Globus pallidus (tissue), 1 donor: ENCODE data around the gene EED.
"Not testable (repeated sequence)": the region's sequence is repeated elsewhere in the genome, so short reads cannot be mapped to it uniquely, and the experiment has no call there.

Source experiments
- DNase-seq: peaks from one replicate; pipeline ENCODE4 v3.0.0-alpha.2; 2015; ENCODE audit warnings: low spot score

The EED gene

DNA sequence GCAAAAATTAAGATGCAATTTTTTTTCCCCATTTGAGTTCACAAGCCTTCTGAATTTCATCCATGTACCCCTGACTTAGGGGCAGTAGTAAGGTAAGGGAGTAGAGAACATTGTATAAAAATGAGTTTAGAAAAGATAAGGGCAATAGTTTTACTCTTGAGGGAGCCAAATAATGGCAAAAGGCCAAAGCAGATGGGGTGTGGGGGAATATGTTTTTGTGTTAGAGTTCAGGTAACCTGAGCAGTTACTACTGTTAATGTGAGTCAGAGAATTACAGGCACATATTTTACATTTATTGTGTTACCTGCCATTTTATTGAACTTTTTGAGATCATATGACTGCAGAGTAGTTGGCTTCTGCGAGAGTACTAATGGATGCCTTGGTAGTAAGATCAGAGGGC is 3.1 kb downstream of the EED start:
- no peak for DNase-seq

DNA sequence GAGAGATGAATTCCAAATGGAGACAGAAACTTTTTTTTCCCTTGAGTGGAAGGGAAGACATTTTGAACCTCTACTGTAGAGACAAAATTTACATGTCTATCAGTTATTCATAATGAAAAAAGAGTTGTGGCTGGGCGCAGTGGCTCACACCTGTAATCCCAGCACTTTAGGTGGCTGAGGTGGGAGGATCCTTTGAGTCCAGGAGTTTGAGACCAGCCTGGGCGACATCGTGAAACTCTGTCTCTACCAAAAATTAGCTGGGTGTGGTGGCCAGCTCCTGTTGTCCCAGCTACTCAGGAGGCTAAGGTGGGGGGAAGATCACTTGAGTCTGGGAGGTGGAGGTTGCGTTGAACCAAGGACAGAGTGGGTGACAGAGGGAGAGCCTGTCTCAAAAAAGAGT is 4.1 kb downstream of the EED start:
- DNase-seq, result no peak

DNA sequence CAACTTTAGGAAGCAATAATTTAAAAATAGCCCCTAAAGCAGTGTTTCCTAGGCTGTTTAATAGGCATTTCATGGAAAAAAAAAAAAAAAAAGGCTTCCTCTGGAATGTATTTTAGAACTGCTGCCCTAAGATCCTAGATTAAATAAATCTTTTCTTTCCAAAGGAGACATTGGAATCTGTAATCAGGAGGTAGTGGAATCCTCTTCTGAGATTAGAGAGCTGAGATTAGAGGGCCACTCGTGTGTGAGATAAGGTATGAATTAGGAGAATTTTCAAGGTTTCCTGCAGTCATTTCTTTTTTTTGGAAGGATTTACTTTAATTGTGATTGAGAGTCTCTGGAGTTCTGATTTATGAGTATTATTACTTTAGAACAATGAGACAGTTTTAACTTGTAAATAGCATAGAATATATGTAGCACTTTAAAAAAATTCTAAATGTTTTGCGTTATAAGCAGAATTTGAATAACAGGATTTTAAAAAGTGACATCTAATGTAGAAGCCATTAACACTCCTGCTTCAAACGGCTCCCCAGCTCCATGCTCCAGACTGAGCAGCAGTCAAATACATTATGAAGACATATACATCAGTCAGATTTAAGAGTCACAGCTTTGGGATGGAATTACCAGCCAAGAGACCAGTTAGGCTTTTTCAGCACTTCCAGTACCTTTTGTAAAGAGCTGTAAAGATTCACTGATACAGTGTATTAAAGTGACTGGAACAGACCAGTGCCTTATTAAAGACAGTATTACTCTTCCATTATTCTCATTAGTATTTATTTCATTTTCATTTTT is 5.0 kb downstream of the EED start:
- no peak for DNase-seq

DNA sequence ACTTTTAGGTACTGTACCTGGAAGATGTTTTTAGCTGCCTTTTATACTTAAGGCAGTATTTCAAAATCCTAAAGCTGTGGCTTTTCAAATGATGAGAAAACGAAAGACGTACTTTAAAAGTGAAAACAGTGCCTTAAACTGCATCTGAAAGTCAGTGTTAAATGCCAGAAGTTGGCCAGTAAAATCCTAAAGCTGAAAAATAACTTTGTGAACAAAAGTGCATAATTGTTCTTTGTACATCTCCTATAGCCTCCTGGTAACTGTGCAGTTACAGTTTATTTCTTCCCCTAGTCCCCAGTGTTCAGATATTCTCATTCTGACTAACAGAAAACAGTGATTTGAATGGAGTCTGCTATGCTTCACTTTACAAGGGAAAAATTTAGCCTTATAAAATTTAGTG is 6.8 kb downstream of the EED start:
- no peak for DNase-seq

DNA sequence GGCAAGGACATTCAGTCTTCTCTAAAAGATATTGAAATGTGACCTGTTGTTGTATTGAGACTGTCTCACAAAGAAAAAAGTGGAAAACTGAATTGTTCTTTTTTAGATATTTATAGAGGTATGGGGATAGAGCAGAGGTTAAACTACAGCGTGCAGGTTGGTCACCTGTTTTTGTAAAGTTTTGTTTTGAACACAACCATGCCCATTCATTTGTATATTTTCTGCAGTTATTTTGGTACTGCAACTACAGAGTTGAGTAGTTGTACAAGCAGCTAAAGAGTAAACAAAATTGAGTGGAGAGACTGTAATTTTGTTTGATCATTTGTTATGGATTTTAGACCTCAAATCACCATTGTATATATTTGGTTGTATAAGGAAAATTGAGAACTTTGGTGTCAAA is 11.3 kb downstream of the EED start:
- no peak for DNase-seq

DNA sequence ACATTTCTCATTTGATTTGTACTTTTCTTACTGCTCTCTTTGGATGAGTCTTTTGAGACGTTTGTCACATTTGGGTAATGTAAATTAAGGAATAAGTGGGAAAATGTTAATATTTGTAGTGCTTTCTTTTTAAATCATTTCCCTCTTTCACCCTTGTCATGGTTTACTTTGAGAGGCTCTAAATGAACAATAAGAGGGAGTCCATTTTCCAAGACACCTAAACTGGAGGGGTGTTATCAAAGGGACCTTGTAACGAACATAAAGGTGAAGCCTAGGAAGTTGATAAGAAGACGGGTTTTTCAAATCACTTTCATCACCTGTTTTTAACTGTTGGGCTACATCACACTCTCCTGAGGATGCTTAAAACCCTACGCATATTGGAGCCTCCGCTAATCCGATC is 12.1 kb downstream of the EED start:
- no peak for DNase-seq

DNA sequence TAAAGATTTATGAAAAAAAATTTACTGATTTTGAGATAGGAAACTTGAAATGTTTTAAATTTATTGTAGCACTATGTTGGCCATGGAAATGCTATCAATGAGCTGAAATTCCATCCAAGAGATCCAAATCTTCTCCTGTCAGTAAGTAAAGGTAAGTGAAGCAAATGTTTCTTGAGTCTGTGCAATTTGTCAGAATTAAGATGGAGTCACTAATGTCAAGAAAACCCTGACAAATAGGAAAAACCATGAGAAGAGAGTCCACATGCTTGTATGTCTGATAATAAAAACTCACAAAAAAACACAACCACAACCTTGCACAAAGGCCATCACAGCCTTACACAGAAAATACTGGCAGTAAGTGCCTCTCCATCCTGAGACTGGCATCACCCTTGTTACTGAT is 12.9 kb downstream of the EED start:
- DNase-seq, result no peak

DNA sequence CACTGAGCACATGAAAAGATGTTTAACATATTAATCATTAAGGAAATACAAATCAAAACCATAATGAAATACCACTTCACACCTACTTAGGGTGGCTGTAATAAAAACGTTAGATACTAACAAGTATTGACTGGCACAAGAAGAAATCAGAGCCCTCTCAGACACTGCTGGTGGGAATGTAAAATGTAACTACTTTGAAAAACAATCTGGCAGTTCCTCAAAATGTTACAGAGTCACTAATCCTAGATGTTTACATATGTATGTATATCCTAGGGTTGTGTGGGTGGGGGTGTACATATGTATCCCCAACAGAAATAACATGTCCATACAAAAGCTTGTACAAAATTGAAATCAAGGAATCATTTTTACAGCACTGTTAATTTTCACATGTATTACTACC is 15.2 kb downstream of the EED start:
- no peak for DNase-seq

DNA sequence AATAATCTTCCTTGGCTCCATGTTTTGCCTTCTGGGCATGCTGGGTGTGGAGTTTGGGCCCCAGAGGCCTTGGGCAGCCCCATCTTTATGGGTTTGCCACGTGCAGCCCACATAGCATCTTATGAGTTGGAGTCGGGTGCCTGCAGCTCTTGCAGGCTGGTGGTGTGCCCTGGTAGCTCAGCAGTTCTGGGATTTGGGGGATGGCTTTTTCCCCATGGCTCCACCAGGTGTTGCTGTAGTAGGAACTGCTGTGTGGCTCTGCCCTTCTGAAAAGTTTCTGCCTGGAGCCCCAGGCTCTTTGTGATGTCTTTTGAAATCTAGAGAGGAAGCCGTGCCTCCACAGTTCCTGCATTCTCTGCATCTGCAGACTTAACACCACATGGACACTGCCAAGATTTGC is 16.8 kb downstream of the EED start:
- DNase-seq, result no peak

DNA sequence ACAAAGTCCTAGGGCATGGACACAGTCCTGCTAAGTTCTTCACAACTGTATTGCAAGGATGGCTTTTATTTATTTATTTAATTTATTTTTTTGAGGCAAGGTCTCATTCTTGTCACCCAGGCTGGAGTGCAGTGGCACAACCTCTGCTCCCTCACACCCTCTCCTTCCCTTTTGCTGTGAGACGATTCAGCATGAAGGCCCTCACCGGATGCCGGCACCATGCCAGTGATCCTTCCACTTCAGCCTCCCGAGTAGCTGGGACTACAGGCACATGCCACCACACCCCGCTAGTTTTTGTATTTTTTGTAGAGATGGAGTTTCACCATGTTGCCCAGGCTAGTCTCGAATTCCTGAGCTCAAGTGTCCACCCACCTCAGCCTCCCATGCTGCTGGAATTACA is 17.8 kb downstream of the EED start:
- no peak for DNase-seq

DNA sequence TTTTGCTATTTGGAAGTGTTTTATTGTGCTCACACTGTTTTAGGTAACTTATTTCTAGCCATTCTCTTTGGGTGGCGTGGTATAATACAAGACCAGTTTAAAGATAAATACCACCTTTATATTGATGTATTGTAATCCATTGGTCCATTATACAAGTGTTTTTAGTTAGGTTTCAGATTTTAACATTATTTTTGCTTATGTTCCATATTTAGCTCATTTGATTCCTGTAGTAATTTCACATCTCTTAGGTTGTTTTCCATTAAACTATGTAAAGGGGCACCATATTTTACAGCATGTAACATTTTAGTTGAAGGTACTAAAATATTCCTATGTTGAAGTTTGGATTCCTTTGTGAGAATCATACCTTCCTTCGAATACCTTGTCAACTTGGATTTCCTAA is 20.1 kb downstream of the EED start:
- DNase-seq, result no peak

DNA sequence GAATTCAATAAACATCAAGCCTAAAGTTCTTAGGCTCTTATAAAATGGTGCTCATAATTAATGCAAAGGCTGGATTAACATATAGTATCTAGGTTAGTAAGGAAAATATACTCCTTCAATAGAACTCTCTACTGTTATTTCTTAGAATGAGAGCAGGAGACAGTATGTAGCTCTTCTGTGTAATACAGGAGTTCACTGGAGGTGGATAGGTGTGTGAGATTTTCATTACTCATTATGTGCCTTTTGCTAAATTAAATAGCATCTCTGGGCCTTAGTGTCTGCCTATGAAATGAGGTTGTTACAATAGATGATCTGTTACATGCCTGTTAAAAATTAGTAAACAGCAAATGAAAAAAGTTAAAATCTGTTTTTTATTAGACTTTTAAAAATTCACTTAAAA is 20.6 kb downstream of the EED start:
- DNase-seq, result no peak

DNA sequence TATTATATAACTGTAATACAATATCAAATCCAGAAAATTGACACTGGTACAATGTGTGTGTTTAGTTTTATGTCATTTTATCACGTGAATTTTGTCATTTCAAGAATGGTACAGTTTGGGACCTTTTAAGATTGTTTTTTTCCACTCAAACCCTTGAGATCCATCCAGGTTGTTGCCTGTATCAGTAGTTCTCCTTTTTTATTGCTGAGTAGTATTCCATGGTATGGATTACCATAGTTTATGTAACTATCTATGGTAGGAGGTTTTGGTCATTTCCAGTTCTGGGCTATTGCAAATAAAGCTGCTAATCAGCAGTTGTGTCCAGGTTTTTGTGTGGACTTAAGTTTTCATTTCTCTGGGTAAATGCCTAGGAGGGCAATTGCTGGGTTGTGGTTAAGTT is 25.1 kb downstream of the EED start:
- no peak for DNase-seq

DNA sequence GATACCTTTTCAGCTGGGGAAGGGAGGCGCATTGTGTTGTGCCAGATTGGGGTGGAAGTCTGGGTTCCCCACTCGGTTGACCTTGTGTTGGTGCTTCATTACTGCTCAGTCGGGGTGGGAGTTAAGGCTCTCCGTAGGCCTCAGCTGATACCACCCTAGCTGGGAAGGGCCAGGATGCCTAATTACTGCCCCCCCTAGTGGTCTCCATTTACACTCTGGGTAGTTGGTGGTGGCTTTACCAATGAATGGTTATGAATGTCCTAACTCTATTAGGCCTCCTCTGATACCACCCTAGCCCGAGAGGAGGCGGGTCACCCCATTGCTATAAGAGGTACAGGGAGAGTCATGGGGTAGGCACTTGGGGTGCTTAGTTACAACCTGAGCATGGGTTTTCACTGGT is 29.9 kb downstream of the EED start:
- DNase-seq, result no peak

DNA sequence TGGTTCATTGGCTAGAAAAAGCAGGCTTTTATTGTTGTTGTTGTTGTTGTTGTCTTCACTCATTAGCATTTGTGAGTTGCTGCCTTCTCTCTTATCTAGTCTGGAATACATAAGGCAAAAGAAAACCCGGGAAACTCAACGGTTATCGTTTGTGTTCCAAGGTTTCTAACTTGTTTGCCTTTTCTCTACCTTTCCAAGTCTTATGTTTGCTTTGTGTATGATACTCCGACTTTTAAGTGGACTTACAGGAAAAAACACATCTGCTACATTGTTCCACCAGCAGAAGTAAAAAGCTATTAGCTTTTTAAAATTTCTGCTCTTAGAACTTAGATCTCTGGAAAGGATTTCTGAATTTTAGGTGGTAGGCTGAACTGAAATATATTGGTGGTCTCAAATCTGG is 30.4 kb downstream of the EED start:
- DNase-seq, result no peak

DNA sequence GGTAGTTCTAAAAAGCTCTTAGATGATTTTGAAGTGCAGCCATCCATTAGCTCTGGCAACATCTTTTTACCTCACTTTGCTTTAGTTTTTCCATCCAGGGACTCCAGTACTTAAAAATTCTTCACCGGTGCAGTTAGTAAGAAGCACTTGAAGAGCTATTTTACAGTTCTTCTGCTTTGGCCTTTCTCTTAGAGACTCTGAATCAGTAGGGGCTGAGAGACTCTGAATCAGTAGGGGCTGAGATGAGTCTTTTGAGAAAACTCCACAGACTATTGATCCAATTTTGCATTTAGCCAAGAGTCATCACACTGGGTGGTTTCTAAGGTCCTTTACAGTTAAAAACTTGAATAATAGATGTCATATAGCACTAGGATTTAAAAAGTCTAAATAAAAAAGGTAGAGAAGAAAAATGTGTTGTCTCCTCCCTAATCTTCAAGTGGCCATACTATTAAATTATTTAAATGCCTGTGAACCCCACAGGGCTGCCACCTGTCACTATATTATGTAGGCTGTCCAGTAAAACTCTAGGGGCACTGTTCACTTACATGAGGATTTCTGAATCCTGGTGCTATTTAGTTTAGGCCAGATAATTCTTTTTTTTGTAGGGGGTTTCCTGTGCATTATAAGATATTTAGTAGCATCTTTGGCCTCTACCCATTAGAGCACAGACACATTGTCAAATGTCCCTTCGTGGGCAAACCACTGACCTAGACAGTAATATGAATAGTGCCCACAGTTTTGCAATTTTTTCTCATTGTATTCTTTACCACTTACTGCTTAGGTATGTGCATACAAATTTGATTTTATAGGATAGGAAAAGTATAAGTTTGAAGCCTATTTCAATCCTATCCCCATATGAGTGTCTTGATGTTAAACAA is 31.2 kb downstream of the EED start:
- DNase-seq, result no peak

DNA sequence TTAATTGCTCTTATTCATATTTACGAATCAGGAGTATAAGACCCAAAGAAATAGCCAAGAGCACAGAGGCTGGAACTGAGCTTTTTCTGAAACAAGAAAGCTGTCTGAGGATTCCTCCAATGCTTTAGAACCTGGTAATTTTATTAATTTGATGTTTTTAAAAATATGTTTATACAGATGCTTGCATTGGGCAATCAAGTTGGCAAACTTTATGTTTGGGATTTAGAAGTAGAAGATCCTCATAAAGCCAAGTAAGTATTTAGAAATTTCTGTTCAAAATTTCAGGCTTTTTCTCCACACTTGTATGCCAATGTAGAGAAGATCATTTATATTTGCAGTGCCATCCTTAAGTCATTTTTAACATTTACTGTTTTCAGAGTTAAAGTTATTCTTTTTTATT is 33.2 kb downstream of the EED start:
- DNase-seq, result no peak

DNA sequence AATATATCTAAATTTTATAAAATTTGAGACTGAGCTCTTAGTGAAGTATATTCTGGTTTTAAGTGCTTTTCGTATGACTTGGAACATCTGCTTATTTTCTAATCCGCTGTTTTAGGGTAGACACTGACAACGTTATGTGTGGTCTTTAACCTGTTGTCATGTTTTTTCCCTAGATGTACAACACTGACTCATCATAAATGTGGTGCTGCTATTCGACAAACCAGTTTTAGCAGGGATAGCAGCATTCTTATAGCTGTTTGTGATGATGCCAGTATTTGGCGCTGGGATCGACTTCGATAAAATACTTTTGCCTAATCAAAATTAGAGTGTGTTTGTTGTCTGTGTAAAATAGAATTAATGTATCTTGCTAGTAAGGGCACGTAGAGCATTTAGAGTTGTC is 33.7 kb downstream of the EED start:
- DNase-seq, result no peak

DNA sequence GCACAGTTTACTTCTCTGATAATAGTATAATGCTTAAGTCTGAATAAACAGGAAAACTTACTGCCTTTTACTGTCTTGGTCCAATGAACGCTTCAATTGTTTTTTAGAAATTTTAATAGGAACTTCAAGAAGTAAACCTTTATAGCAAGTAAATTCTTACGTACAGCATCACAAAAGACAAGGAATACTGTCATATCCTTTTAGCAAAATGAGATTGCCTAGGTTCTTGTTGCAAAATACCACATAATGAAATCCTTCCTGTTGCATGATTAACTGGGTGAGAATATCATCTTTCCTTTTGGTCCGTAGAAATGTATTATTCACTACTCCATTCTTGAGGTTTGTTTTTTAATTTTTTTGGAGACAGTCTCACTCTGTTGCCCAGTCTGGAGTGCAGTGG is 35.2 kb downstream of the EED start:
- DNase-seq, result no peak

DNA sequence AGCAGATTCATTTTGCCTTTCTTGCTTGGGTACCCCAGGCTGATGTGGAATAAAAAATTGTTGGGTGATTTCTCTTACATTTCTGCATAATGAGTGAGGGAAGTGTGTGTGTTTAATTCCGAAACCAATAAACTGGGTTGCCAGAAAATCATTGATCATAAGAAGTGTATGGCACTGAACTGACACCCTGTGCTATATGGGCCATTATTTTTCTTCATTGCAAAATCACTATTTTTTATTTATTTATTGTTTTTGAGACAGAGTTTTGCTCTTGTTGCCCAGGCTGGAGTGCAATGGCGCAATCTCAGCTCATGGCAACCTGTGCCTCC is 42.9 kb downstream of the EED start:
- no peak for DNase-seq

DNA sequence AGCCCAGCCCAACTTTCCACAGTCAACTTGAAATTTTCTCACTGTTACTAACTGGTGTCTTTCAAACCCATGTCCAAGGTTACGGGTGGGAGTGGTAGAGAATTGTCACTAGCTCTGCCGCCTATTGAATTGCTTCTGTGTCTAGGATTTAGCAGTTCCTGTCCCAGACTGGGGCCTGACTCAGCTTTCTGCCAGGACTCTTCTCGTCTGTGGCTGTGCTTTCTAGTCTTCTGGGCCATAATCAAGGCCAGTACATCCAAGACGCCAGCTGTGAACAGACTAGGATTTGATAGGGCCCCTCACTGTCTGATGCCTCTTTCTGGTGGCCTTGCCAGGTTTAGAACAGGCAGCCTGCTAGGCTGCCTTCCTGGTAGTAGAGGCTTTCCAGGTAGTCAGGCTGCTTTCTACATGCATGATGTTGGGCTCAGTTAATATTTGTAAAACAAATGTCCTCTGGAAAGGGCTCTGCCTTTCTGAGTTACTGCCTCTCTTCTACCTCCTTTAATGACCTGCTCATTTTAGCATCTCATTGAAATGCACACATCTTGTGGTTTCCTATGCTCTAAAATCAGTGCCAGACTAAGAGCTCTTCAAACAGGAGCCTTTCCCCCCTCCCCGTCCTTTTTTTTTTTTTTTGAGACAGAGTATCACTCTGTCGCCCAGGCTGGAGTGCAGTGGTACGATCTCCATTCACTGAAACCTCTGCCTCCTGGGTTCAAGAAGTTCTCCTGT is 44.4 kb downstream of the EED start:
- DNase-seq, result peak; percentile 26

DNA sequence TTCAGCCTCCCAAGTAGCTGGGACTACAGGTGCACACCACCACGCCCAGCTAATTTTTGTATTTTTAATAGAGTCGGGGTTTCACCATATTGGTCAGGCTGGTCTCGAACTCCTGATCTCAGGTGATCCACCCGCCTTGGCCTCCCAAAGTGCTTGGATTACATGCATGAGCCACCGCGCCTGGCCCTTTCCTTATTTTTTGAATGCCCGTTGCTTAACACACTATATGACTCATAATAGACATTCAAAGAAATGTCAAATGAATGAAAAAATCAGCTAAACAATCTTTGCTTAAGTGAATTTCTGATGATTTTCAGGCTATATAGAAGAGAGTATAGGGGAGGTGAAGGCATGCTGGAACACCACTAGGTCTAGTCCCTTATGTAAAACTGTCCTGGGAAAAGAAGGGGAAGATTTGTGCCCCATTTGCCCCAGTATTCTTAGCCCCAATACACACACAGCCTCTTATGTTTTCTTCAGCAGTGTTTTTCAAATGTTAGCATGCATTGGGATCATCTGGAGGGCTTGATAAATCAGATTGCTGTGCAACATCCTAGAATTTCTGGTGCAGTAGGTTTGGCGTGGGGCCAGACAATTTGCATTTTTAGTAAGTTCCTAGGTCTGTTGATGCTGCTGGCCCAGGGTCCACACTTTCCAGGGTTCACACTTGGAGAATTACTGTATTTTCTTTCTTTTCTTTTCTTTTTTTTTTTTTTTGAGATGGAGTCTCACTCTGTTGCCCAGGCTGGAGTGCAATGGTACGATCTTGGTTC is 45.1 kb downstream of the EED start:
- not testable (repeated sequence) for DNase-seq
